H1 (cell line): ENCODE measurements around the gene TSPEAR. TPM values are rescaled to one million over a fixed set of nuclear protein-coding genes. Genes with fewer than 3 reads are reported as not detected.
"Not testable (repeated sequence)": the region's sequence is repeated elsewhere in the genome, so short reads cannot be mapped to it uniquely, and the experiment has no call there.

Experiments
- CTCF ChIA-PET: fragments of 300-600 bp; sonication (Branson Sonifier 250); formaldehyde crosslinking; loops from one replicate; lab custom pipeline; 2021; ENCODE audit not compliant: partially characterized antibody; lab: Charles Lee
- POLR2A ChIA-PET: fragments of 300-600 bp; sonication (Branson Sonifier 250); formaldehyde crosslinking; loops from one replicate; lab custom pipeline; 2021; ENCODE audit warnings: inconsistent platforms; ENCODE audit not compliant: partially characterized antibody; lab: Charles Lee
- DNase-seq, 2 experiments: peaks; one replicate each; pipeline versions ENCODE4 v3.0.0 to v3.0.0-alpha.2; 2010 to 2022; ENCODE audit warnings: low spot score in 2 of 2, low read depth in 1 of 2, mixed read lengths in 1 of 2
- FAIRE-seq: peaks from 2 replicates; lab custom pipeline; 2011; peaks lifted over from hg19 to GRCh38; lab: Jason Lieb, UNC
- H2AFZ ChIP-seq: 2 replicates; pipeline ENCODE4 v1.8.1; 2012; ENCODE audit warnings: low read length, inconsistent platforms
- H2AK5ac ChIP-seq: 2 replicates; pipeline ENCODE4 v1.6.1; 2013; ENCODE audit warnings: low read depth, low read length
- H2BK120ac ChIP-seq: replicated peaks from 2 replicates; pipeline ENCODE3; 2013; ENCODE audit warnings: low read depth, low read length, inconsistent platforms
- H2BK12ac ChIP-seq: 2 replicates; pipeline ENCODE4 v1.6.1; 2013; ENCODE audit warnings: low read depth, low read length
- H2BK15ac ChIP-seq: 2 replicates; pipeline ENCODE4 v1.6.1; 2013; ENCODE audit warnings: low read length
- H2BK20ac ChIP-seq: 2 replicates; pipeline ENCODE4 v1.6.1; 2013; ENCODE audit warnings: low read length
- H2BK5ac ChIP-seq: 2 replicates; pipeline ENCODE4 v1.6.1; 2013; ENCODE audit warnings: low read depth, low read length
- H3K14ac ChIP-seq: 2 replicates; pipeline ENCODE4 v1.6.1; 2013; ENCODE audit warnings: inconsistent platforms; ENCODE audit not compliant: insufficient read length
- H3K18ac ChIP-seq: 2 replicates; pipeline ENCODE4 v1.6.1; 2013; ENCODE audit warnings: low read length; ENCODE audit errors: extremely low read depth
- H3K23ac ChIP-seq: 2 replicates; pipeline ENCODE4 v1.6.1; 2013; ENCODE audit warnings: inconsistent platforms; ENCODE audit not compliant: insufficient read length
- H3K23me2 ChIP-seq: 2 replicates; pipeline ENCODE4 v1.6.1; 2013; ENCODE audit warnings: low read depth, low read length
- H3K27ac ChIP-seq: 2 replicates; pipeline ENCODE4 v1.6.1; 2011; ENCODE audit warnings: low read depth, low read length, inconsistent platforms
- H3K27me3 ChIP-seq, 4 experiments: replicated peaks in 1 of 4; 1 replicate in 1 of 4; 2 replicates in 3 of 4; pipeline versions ENCODE4 v1.6.1 to v1.8.1; 2011 to 2013; ENCODE audit warnings: low read length in 3 of 4, mild to moderate bottlenecking in 3 of 4, inconsistent platforms in 2 of 4, mixed read lengths in 2 of 4, moderate library complexity in 1 of 4; ENCODE audit not compliant: control insufficient read depth in 3 of 4, insufficient read depth in 3 of 4; ENCODE audit errors: extremely low read depth in 1 of 4
- H3K36me3 ChIP-seq, 4 experiments: 2 replicates each; pipeline versions ENCODE4 v1.6.1 to v1.8.1; 2011 to 2013; ENCODE audit warnings: mild to moderate bottlenecking in 4 of 4, low read length in 3 of 4, moderate library complexity in 2 of 4, control low read depth in 1 of 4, inconsistent platforms in 1 of 4; ENCODE audit not compliant: insufficient read depth in 4 of 4, control insufficient read depth in 2 of 4
- H3K4ac ChIP-seq: replicated peaks from 2 replicates; pipeline ENCODE3; 2013; ENCODE audit warnings: low read length, low read depth, mixed read lengths, inconsistent platforms; ENCODE audit not compliant: insufficient read length
- H3K4me1 ChIP-seq, 4 experiments: replicated peaks in 1 of 4; 1 replicate in 1 of 4; 2 replicates in 3 of 4; pipeline versions ENCODE4 v1.6.1 to v1.8.1; 2011 to 2013; ENCODE audit warnings: low read length in 3 of 4, inconsistent platforms in 2 of 4, mixed read lengths in 1 of 4; ENCODE audit not compliant: insufficient read depth in 4 of 4, control insufficient read depth in 3 of 4
- H3K4me2 ChIP-seq, 2 experiments: 2 replicates each; pipeline versions ENCODE4 v1.6.1 to v1.8.1; 2011 to 2013; ENCODE audit warnings: low read depth in 2 of 2, low read length in 2 of 2, control low read depth in 1 of 2, inconsistent platforms in 1 of 2, mild to moderate bottlenecking in 1 of 2; ENCODE audit not compliant: insufficient read depth in 1 of 2
- H3K4me3 ChIP-seq, 4 experiments: fragments of 200-600, 300-600 bp in 1 of 4; sonication (generic), shearing (Covaris generic), sonication (Bioruptor Twin) in 1 of 4; 2 replicates each; pipeline versions ENCODE4 v1.5.1 to v1.8.1; 2011 to 2016; ENCODE audit warnings: low read length in 4 of 4, low read depth in 3 of 4, control low read depth in 2 of 4, inconsistent platforms in 2 of 4, mild to moderate bottlenecking in 2 of 4, mixed read lengths in 1 of 4, moderate library complexity in 1 of 4; ENCODE audit not compliant: insufficient read depth in 2 of 4; ENCODE audit errors: extremely low read depth in 1 of 4
- H3K56ac ChIP-seq: replicated peaks from 2 replicates; pipeline ENCODE3; 2013; ENCODE audit warnings: low read depth, mild to moderate bottlenecking, mixed read lengths, low read length, inconsistent platforms; ENCODE audit not compliant: insufficient read length
- H3K79me1 ChIP-seq: 2 replicates; pipeline ENCODE4 v1.6.1; 2013; ENCODE audit warnings: low read depth, low read length, control low read depth
- H3K79me2 ChIP-seq, 2 experiments: 2 replicates each; pipeline versions ENCODE4 v1.6.1 to v1.8.1; 2012 to 2013; ENCODE audit warnings: low read length in 2 of 2, mild to moderate bottlenecking in 2 of 2, inconsistent platforms in 1 of 2; ENCODE audit not compliant: insufficient read depth in 2 of 2, control insufficient read depth in 1 of 2
- H3K9ac ChIP-seq, 4 experiments: replicated peaks in 1 of 4; 1 replicate in 1 of 4; 2 replicates in 3 of 4; pipeline versions ENCODE4 v1.6.1 to v1.8.1; 2011 to 2013; ENCODE audit warnings: low read depth in 3 of 4, low read length in 3 of 4, control low read depth in 2 of 4, mild to moderate bottlenecking in 2 of 4, moderate library complexity in 2 of 4, inconsistent platforms in 1 of 4; ENCODE audit errors: extremely low read depth in 1 of 4
- H3K9me3 ChIP-seq, 2 experiments: 2 replicates each; pipeline versions ENCODE4 v1.6.1 to v1.8.1; 2012 to 2013; ENCODE audit warnings: mild to moderate bottlenecking in 2 of 2, moderate library complexity in 2 of 2, control low read depth in 1 of 2, inconsistent platforms in 1 of 2, low read depth in 1 of 2, low read length in 1 of 2, mixed read lengths in 1 of 2; ENCODE audit not compliant: insufficient read depth in 2 of 2
- H4K20me1 ChIP-seq, 2 experiments: replicated peaks in 1 of 2; 2 replicates each; pipeline versions ENCODE3 to v1.8.1; 2011 to 2013; ENCODE audit warnings: inconsistent platforms in 2 of 2, low read length in 2 of 2, mild to moderate bottlenecking in 1 of 2; ENCODE audit not compliant: insufficient read depth in 2 of 2, control insufficient read depth in 1 of 2
- H4K5ac ChIP-seq: 2 replicates; pipeline ENCODE4 v1.6.1; 2013; ENCODE audit warnings: low read length, low read depth, mixed read lengths, inconsistent platforms; ENCODE audit not compliant: insufficient read length
- H4K8ac ChIP-seq: 2 replicates; pipeline ENCODE4 v1.8.0; 2013; ENCODE audit warnings: mild to moderate bottlenecking, moderate library complexity, low read length, inconsistent platforms; ENCODE audit not compliant: insufficient read depth; ENCODE audit errors: extremely low read depth
- H4K91ac ChIP-seq: replicated peaks from 2 replicates; pipeline ENCODE3; 2013; ENCODE audit warnings: low read length, mixed read lengths, inconsistent platforms; ENCODE audit not compliant: insufficient read length
- WGBS, 2 experiments: shearing (Covaris generic) in 1 of 2; methylation state at CpG; one replicate each; pipeline versions ENCODE4 v1.1.6 to v1.1.7; 2013 to 2015; ENCODE audit warnings: low lambda C conversion rate in 2 of 2, mixed read lengths in 2 of 2, inconsistent platforms in 1 of 2, low coverage in 1 of 2, missing lambda C conversion rate in 1 of 2; ENCODE audit not compliant: insufficient replicate concordance in 2 of 2, insufficient coverage in 1 of 2, insufficient read length in 1 of 2; ENCODE audit errors: extremely low coverage in 1 of 2, missing lambda C conversion rate in 1 of 2; 5-methylcytosine and 5-hydroxymethylcytosine counted together
- polyA plus RNA-seq, 7 experiments: library from polyadenylated mRNA; depleted of rRNA in 3 of 7; stranded (reverse) in 5 of 7; unstranded in 2 of 7; fragments of >200 nt in 5 of 7; fragments of 200-250 nt in 2 of 7; gene quantifications; 1 replicate in 5 of 7; 2 replicates in 1 of 7; 4 replicates in 1 of 7; pipeline versions ENCODE4 v1.2.1 to v1.2.3, GENCODE V29; 2011 to 2013; ENCODE audit warnings: missing spikeins in 2 of 7, mixed read lengths in 2 of 7
- total RNA-seq: library from RNA; stranded (reverse); fragmentation: NEBNext Ultra II Directional; extraction: Animal tissue kit (Norgen Biotek cat#: 25700); gene quantifications from 2 replicates; pipeline ENCODE4 v1.2.1, GENCODE V29; 2021
- TF ChIP-seq, protein P1 (sequence below): IDR thresholded peaks from 2 replicates; pipeline ENCODE4 v1.6.1; 2011; ENCODE audit warnings: low read length, improper control_type of control experiment

Gene TSPEAR
- total and polyA plus RNA-seq, 2 of the 8 experiments (the other 6 are each of a cell fraction or from before 2014, with no cell fraction given) = 0.58 to 0.89 TPM

GRCh38 chr21:44686000-44686781 lies 25.2 kb downstream of the TSPEAR start (continued):
- TF ChIP-seq, protein P1, sequence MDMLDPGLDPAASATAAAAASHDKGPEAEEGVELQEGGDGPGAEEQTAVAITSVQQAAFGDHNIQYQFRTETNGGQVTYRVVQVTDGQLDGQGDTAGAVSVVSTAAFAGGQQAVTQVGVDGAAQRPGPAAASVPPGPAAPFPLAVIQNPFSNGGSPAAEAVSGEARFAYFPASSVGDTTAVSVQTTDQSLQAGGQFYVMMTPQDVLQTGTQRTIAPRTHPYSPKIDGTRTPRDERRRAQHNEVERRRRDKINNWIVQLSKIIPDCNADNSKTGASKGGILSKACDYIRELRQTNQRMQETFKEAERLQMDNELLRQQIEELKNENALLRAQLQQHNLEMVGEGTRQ = no peak

- H4K8ac ChIP-seq, H3K23me2 ChIP-seq, H3K9ac ChIP-seq, POLR2A ChIA-PET, H3K27me3 ChIP-seq, H3K14ac ChIP-seq, H3K79me1 ChIP-seq, H3K18ac ChIP-seq, H3K27ac ChIP-seq, H2AK5ac ChIP-seq, H3K56ac ChIP-seq, H3K9me3 ChIP-seq, H4K91ac ChIP-seq, H4K5ac ChIP-seq, H3K4ac ChIP-seq, H3K79me2 ChIP-seq, H3K23ac ChIP-seq, H3K4me2 ChIP-seq, H2BK5ac ChIP-seq, DNase-seq, H4K20me1 ChIP-seq, H2BK15ac ChIP-seq, H2AFZ ChIP-seq, H2BK120ac ChIP-seq, H3K36me3 ChIP-seq, H2BK20ac ChIP-seq, FAIRE-seq, H2BK12ac ChIP-seq, H3K4me3 ChIP-seq: not testable (repeated sequence)
- WGBS, 2 experiments = 89% methylated on average over 3 of the region's 6 CpGs; no CpG with 5 or more reads in 1 of the 2 experiments
- CTCF ChIA-PET = interaction anchor here (0.6 to 2.5 kb wide), 3 partner anchors 11 to 108 kb away, joined by 3 to 13 read pairs (median 3); partner anchors contain the start of gene KRTAP10-12
- H3K4me1 ChIP-seq = peaks cover 5 to 11% (median 9%) of the 10 kb centered on the region in 4 experiments
Measured at GRCh38 chr21:44685050-44685449, 26.3 kb downstream of the TSPEAR start.
